GM11168 (cell line): ENCODE results near the gene SF3B2.
"Not testable (repeated sequence)": the region's sequence is repeated elsewhere in the genome, so short reads cannot be mapped to it uniquely, and the experiment has no call there.

Experiments
- in situ Hi-C: fragments of 300-500 bp; cut with MboI; formaldehyde crosslinking; loops from one replicate; pipeline ENCODE4 v1.12.0; 2022; ENCODE audit warnings: low sequenced_read_pairs; ENCODE audit not compliant: unreplicated experiment

SF3B2 gene

GRCh38 chr11:66100272-66101065 lies 48.3 kb downstream of the SF3B2 start:
- in situ Hi-C loops, result no loop called here

DNA sequence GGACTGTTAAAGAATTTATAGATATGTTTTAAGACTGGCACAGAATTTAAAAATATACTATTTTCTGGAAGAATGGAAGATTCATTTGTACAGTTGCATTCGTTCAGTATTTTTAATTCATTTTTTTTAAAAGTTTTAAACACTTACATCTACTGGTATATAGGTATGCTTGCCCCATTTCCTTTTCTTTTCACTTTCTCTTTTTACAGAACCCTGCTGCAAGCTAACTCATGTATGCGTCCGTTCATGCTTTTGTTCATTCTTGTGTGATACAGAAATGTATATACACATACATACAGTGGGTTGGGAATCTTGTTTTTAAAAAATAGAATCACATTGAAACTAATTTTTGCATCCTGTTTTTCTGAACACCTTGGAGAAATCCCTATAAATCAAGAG lies 48.9 kb downstream of the SF3B2 start:
- in situ Hi-C loops, result no loop called here

GRCh38 chr11:66104057-66104638 lies 52.0 kb downstream of the SF3B2 start:
- in situ Hi-C loops, result no loop called here

- in situ Hi-C loops, result no loop called here
Observed at GRCh38 chr11:66106786-66107599, 54.8 kb downstream of the SF3B2 start.

GRCh38 chr11:66107600-66108510 lies 55.7 kb downstream of the SF3B2 start:
- in situ Hi-C loops, result no loop called here

- in situ Hi-C loops, result no loop called here
Observed at GRCh38 chr11:66109294-66109693, 57.1 kb downstream of the SF3B2 start.

DNA sequence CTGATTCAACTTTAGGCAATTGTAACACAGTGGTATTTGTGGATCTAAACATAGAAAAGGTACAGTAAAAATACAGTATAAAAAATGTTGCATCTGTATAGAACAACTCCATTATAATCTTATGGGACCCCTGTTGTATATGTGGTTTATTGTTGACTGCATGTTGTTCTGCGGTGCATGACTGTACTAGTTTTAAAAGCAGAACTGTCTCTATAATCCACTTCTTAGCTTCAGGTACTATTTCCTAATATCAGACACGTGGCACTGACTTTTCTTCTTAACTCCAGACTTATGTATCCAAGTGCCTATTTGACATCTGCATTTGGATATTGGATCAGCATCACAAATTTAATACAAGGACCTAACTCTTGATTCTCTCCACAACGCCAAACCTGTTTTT lies 59.0 kb downstream of the SF3B2 start:
- in situ Hi-C loops, result no loop called here

DNA sequence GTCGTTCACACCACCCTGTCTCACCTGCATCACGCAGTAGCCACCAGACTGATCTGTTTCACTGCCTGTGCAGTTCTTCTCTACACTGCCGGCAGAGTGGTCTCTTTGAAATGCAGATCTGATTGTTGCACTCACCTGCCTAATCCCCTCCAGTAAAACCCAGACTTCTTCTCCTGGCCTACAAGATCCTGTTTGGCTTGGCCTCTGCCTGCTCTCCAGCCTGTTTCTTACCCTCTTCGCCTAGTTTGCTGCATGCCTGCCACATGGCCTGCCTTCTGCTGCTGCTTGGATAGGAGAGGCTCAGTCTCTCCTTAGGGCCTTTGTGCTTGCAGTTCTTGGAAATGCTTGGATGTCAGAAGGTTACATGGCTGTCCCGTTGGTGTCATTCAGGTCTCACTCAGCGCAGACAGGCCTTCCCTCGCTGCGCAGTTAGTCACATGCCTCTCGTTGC lies 59.9 kb downstream of the SF3B2 start:
- in situ Hi-C loops, result no loop called here

DNA sequence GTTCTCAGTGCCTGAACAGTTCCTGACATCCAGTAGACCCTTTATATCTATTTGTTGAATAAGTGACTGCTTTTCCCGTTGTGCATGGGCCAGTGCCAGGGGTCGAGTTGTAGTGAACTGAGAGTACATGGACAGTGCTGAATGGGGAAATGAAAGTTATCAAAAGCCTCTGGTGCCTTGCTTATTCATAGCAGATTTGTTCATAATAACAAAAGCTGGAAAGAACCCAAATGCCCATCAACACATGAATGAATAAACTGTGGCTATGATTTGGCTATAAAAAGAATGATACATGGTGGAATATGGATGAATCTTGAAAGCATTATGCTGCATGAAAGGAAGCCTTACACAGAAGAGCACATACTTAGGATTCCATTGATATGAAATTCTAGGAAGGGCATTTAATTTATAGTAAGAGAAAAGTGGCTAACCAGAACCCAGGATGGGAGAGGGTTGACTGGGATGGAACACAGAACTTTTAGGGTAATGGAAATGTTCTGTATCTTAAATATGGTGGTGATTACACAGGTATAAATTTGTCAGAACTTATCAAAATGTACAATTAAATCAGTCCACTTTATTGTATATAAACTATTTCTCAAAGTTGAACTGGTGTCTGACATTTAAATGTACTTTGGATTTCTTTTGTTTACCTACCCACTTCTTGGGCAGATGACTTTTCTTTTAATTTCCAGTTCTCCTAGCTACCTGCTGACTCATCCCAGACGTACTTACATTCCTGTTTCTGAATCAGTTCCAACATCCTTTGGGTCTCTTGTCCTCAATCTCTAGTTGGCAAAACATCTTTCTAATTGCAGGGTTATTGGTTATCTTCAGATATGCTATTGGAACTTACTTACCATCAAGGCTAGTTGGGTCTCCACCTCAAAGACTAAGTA lies 60.7 kb downstream of the SF3B2 start:
- in situ Hi-C loops, result no loop called here

- in situ Hi-C loops, result not testable (repeated sequence)
Observed at GRCh38 chr11:66114957-66115356, 62.8 kb downstream of the SF3B2 start.

DNA sequence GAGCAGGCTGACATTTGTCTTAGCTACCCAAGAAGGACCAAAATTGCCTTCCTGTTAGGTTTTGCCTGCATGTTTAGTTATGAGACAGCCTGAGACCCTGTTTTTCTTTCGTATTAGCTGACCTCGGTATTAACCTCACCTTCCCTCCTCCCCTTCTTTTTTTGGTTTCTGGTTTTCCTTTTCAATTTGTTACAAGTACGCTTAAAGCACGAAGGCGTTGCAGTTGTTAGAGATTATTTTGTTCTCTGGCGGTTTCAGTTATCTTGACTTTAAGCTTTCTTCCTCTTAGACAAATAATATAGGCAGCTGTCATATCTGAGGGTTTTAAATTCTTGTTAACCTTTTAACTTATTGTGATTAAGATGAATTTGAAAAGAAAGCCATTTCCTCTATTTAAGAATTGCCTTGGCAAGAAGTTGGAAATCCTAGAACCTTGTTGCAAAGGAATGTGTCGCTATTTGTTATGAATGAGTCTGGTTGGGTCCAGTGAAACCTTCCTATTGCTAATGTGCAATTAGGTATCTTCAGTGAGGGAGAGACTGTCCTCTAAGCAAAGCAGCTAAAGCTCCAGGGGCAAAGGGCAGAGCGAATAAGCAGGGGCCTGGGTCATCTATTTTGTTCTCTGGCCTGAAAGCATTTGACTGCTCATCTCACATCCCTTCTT lies 63.6 kb downstream of the SF3B2 start:
- in situ Hi-C loops, result no loop called here

- in situ Hi-C loops, result no loop called here
Observed at GRCh38 chr11:66116576-66117361, 64.6 kb downstream of the SF3B2 start.

DNA sequence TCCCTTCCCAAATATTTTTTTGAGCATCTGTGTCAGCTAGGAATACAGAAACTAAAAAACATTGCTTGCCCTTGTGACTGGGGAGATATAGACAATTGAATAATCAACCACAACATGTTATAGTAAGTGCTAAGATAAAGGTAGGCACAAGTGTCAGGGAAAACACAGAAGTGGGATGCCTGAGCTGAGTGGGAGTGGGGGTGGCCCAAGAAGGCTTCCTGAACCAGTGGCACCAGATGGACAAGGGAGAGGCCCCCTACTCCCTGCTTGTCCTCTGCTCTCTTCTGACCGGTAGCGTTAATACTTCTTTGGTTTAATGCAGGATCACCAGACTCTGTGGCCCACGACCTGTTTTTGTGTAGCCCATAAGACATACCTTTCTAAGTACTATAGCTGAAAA lies 66.7 kb downstream of the SF3B2 start:
- in situ Hi-C loops, result no loop called here
